RWPE2 (cell line): ENCODE results near the gene ZFR.

Experiments
- ATAC-seq: fragments of 200-7000 bp; cut with Tn5 transposase; 3 replicates; pipeline ENCODE4 v1.9.1; 2021; ENCODE audit warnings: low read depth
- DNase-seq: peaks from one replicate; pipeline ENCODE4 v3.0.0-alpha.2; 2020; ENCODE audit warnings: low spot score
- H3K27ac ChIP-seq: fragments of 450-650 bp; 2 replicates; pipeline ENCODE4 v1.5.1; 2017; ENCODE audit warnings: mild to moderate bottlenecking; ENCODE audit not compliant: poor library complexity, severe bottlenecking
- H3K27me3 ChIP-seq: fragments of 250-450 bp; sonication (Bioruptor Pico); 2 replicates; pipeline ENCODE4 v1.5.1; 2021; ENCODE audit warnings: mild to moderate bottlenecking, moderate library complexity; ENCODE audit not compliant: insufficient read depth, poor library complexity, severe bottlenecking
- H3K36me3 ChIP-seq: fragments of 250-450 bp; sonication (Bioruptor Pico); 2 replicates; pipeline ENCODE4 v1.5.1; 2020; ENCODE audit warnings: low read depth, mild to moderate bottlenecking, moderate library complexity
- H3K4me1 ChIP-seq: fragments of 250-450 bp; sonication (Bioruptor Pico); 2 replicates; pipeline ENCODE4 v1.5.1; 2021; ENCODE audit warnings: mild to moderate bottlenecking, moderate library complexity; ENCODE audit not compliant: insufficient read depth, poor library complexity, severe bottlenecking
- H3K4me3 ChIP-seq: fragments of 250-450 bp; sonication (Bioruptor Pico); 2 replicates; pipeline ENCODE4 v1.5.1; 2021; ENCODE audit warnings: mild to moderate bottlenecking, moderate library complexity; ENCODE audit not compliant: severe bottlenecking
- H3K9me3 ChIP-seq: fragments of 250-450 bp; sonication (Bioruptor Pico); 2 replicates; pipeline ENCODE4 v1.5.1; 2021; ENCODE audit warnings: mild to moderate bottlenecking, moderate library complexity; ENCODE audit not compliant: severe bottlenecking
- TF ChIP-seq, protein P1 (sequence below): fragments of 450-650 bp; IDR thresholded peaks from one replicate; pipeline ENCODE4 v1.5.1; 2017; ENCODE audit warnings: mild to moderate bottlenecking, moderate library complexity; ENCODE audit not compliant: poor library complexity, severe bottlenecking

Gene ZFR

DNA sequence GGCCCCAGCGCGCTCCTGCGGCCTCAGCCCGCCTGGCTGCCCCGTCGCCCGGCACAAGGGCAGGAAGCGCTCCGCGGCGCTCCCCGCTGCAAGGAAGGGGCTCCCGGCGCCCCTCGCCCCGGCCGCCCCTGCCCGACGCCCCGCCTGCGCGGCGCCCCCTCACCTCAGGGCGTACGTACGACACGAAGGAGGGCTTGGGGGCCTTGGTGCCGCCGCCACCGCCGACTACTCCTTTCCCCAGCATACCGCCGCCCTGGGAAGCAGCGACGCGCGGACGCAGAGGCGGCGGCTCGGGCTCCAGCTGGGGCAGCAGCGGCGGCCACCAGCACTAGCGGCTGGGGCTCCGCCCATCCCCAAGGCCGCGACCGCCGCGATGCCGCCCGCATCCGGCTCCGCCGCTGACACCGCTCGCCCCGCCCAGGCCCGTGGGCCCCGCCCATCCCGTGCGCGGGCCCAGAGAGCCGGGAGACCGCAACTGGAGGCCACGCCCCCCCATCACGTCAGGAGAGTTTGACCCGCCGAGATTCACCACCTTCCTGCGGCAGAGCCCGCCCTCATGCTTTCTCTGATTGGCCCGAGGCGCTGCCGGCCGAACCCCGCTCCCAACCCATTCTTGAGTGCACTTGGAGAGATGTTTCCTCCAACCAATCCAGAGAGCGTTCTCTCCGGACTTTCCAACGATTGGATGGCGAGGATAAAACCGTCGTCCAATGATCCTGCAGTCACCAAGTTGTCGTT lies 131.8 kb downstream of the ZFR start, which contains the start of gene MTMR12:
Gene MTMR12, minus strand, starts transcription at position 345 of the 738 bp plus-strand sequence. Its CDS starts 101 bp downstream, at position 244.
- no peaks in the 10 kb centered on the region for H3K9me3 ChIP-seq
- ATAC-seq (peak; percentile 96), DNase-seq (peak; percentile 100)
- H3K4me3 ChIP-seq, result peak within 1 kb of the TSS; percentile 86
- TF ChIP-seq, protein P1, sequence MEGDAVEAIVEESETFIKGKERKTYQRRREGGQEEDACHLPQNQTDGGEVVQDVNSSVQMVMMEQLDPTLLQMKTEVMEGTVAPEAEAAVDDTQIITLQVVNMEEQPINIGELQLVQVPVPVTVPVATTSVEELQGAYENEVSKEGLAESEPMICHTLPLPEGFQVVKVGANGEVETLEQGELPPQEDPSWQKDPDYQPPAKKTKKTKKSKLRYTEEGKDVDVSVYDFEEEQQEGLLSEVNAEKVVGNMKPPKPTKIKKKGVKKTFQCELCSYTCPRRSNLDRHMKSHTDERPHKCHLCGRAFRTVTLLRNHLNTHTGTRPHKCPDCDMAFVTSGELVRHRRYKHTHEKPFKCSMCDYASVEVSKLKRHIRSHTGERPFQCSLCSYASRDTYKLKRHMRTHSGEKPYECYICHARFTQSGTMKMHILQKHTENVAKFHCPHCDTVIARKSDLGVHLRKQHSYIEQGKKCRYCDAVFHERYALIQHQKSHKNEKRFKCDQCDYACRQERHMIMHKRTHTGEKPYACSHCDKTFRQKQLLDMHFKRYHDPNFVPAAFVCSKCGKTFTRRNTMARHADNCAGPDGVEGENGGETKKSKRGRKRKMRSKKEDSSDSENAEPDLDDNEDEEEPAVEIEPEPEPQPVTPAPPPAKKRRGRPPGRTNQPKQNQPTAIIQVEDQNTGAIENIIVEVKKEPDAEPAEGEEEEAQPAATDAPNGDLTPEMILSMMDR, result no peak
- peak within 1 kb of the TSS; percentile 56 for H3K27ac ChIP-seq
- no peaks in the 10 kb centered on the region for H3K36me3 ChIP-seq
- H3K27me3 ChIP-seq, result no peaks in the 10 kb centered on the region
- H3K4me1 ChIP-seq, result no peaks in the 10 kb centered on the region

DNA sequence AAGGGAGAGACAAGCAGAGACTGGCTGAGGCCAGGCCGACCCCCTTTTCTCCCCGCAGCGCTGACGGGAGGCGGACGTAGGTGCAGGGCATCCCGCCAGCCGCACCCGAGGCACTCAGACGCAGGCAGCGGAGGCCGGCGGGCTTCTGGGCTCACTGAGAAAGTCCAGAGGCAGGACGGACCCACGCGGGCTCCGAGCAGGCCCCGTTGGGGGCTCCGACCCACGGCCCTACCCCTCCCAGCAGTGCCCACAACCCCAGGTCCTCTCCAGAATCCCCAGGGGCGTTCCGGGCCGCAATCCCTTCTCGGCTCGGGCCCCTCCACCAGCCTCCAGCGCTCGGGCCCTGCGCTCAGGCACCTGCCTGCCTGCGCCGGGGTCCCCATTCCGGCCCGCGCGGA lies 132.3 kb downstream of the ZFR start:
- peak overlapping the region; percentile 86 for H3K4me3 ChIP-seq
- no peak for DNase-seq
- peak overlapping the region; percentile 56 for H3K27ac ChIP-seq
- TF ChIP-seq, protein P1, result no peak
- ATAC-seq, result peak; percentile 34
- no peaks in the 10 kb centered on the region for H3K27me3 ChIP-seq
- no peaks in the 10 kb centered on the region for H3K4me1 ChIP-seq
- H3K36me3 ChIP-seq, result no peaks in the 10 kb centered on the region
- no peaks in the 10 kb centered on the region for H3K9me3 ChIP-seq

DNA sequence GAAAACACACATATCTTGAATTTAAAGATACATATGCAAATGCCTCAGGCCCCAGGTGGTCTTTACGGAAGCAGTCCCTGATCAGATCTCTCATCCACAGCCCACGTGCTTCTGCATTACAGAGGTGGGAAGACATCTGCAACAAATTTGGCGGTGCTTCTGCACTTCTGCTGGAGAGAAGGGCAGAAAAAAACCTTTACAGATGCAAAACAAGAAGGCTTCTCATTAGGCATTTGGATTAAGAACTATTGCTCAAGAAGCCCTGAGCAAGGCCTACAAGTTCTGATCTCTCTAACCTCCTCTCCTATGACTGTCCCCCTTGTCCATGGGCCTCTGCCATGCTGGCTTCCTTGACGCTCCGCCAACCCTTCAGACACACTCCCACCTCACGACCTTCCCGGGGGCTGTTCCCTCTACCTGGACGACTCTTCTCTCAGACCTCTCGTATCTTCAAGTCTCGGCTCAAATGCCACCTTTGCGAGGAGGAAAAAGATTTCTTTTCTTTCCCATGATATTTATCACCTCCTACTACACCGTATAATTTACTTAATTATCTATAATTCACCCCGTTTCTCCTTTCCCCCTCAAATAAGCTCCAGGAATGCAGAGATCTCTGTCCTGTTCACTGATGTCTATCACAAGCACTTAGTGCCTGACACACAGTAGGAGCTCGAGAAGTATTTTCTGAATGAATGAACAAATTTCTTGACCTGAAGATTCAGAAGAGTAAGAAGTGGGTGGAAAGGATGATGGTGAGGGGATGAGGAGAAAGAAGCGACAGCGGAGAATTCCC lies 132.9 kb downstream of the ZFR start:
- H3K27ac ChIP-seq, result peak overlapping the region; percentile 56
- no peaks in the 10 kb centered on the region for H3K4me1 ChIP-seq
- DNase-seq (no peak), ATAC-seq (no peak)
- no peaks in the 10 kb centered on the region for H3K36me3 ChIP-seq
- no peaks in the 10 kb centered on the region for H3K9me3 ChIP-seq
- H3K27me3 ChIP-seq, result no peaks in the 10 kb centered on the region
- H3K4me3 ChIP-seq, result peak overlapping the region; percentile 86
- TF ChIP-seq, protein P1, result no peak

DNA sequence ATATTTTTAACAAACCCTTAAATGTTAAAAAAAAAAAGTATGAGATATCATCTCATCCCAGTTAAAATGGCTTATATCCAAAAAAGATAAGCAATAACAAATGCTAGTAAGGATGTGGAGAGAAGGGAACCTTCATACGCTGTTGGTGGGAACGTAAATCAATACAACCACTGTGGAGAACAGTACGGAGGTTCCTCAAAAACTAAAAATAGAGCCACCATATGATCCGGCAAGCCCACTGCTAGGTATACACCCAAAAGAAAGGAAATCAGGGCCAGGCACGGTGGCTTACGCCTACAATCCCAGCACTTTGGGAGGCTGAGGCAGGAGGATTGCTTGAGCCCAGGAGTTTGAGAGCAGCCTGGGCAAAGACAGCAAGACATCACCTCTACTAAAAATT lies 134.8 kb downstream of the ZFR start:
- Histone ChIP-seq H3K9me3 (no peaks in the 10 kb centered on the region), H3K4me3 (no peak overlapping the region), H3K36me3 (no peaks in the 10 kb centered on the region), H3K4me1 (no peaks in the 10 kb centered on the region), H3K27ac (no peak overlapping the region), H3K27me3 (no peaks in the 10 kb centered on the region)
- DNase-seq (no peak), ATAC-seq (no peak)
- TF ChIP-seq, protein P1, result no peak
